ENCODE data around the gene FUT7. TPM values are rescaled to one million over a fixed set of nuclear protein-coding genes. Genes with fewer than 3 reads are reported as not detected.

Gene FUT7
- total and polyA plus RNA-seq, 2 of the 13 experiments (the other 11 are each of a cell fraction or from before 2014, with no cell fraction given) = 0.05 TPM; not detected in 1

GRCh38 chr9:137052998-137053943 is 21.4 kb upstream of the FUT7 start (continued):
- no peak for TF ChIP-seq ZBTB40 (IDR thresholded peaks at IDR 0.05)
- peak; percentile 33; the same call in 1 of the 2 replicates for TF ChIP-seq ZBTB40 (CRISPR knock-in tag; IDR thresholded peaks at IDR 0.05)
- TF ChIP-seq CEBPB (IDR thresholded peaks at IDR 0.05; ENCODE audit: borderline replicate concordance, low read depth, low read length) = no peak
- no peak for TF ChIP-seq EP300 (IDR thresholded peaks at IDR 0.05; ENCODE audit: low read depth in 2 of 2, low read length in 2 of 2)
- no peak for TF ChIP-seq EP300 (CRISPR knock-in tag; IDR thresholded peaks at IDR 0.05; ENCODE audit: borderline replicate concordance)
- peak; percentile 87 for TF ChIP-seq ZNF777 (CRISPR knock-in tag; IDR thresholded peaks at IDR 0.05)
- no peak for TF ChIP-seq POGZ (CRISPR knock-in tag; IDR thresholded peaks at IDR 0.05)
- peak; percentile 31; the same call in 1 of the 2 replicates for TF ChIP-seq ZNF572 (CRISPR knock-in tag; IDR thresholded peaks at IDR 0.05)
- TF ChIP-seq PRDM15 (CRISPR knock-in tag; IDR thresholded peaks at IDR 0.05) = no peak
- TF ChIP-seq SMYD3 (CRISPR knock-in tag; IDR thresholded peaks at IDR 0.05) = no peak
- 0 out of 2 replicates have a peak, but pooled peaks have one; percentile 25 for TF ChIP-seq HINFP (CRISPR knock-in tag; IDR thresholded peaks at IDR 0.05; ENCODE audit: low read depth)
- TF ChIP-seq ZNF138 (CRISPR knock-in tag; IDR thresholded peaks at IDR 0.05; ENCODE audit: low read depth) = no peak
